Spinal cord (tissue), 10 donors: ENCODE data around the gene COL23A1. TPM values are rescaled to one million over a fixed set of nuclear protein-coding genes. Genes with fewer than 3 reads are reported as not detected.

Source experiments
- DNase-seq, 6 donors: peaks; one replicate each; pipeline versions ENCODE4 v3.0.0 to v3.0.0-alpha.2; 2013 to 2015; ENCODE audit warnings: low spot score in 6 of 6, low read depth in 4 of 6
- H3K27ac ChIP-seq: one replicate; pipeline ENCODE4 v1.5.1; 2013; ENCODE audit warnings: low read depth, low read length, control low read depth
- H3K27me3 ChIP-seq: one replicate; pipeline ENCODE4 v1.6.1; 2013; ENCODE audit warnings: low read length; ENCODE audit not compliant: control insufficient read depth, insufficient read depth
- H3K36me3 ChIP-seq: one replicate; pipeline ENCODE4 v1.6.1; 2013; ENCODE audit warnings: low read length; ENCODE audit not compliant: control insufficient read depth, insufficient read depth
- H3K4me1 ChIP-seq: one replicate; pipeline ENCODE4 v1.6.1; 2013; ENCODE audit warnings: low read length; ENCODE audit not compliant: control insufficient read depth, insufficient read depth
- H3K4me3 ChIP-seq: one replicate; pipeline ENCODE4 v1.5.1; 2013; ENCODE audit warnings: low read depth, low read length, control low read depth
- H3K9me3 ChIP-seq: one replicate; pipeline ENCODE4 v1.6.1; 2013; ENCODE audit warnings: low read length; ENCODE audit not compliant: control insufficient read depth, insufficient read depth
- WGBS: methylation state at CpG from one replicate; pipeline ENCODE4 v1.1.5; 2013; ENCODE audit warnings: missing lambda C conversion rate; ENCODE audit not compliant: insufficient coverage; 5-methylcytosine and 5-hydroxymethylcytosine counted together
- polyA plus RNA-seq, 2 donors: library from polyadenylated mRNA; unstranded; fragments of 120-200 nt; gene quantifications; one replicate each; pipeline ENCODE4 v1.2.1, GENCODE V29; 2013; ENCODE audit not compliant: insufficient read length in 2 of 2
- total RNA-seq, 2 donors: library from RNA; depleted of rRNA in 1 of 2; stranded (reverse); fragments of 120-200 nt in 1 of 2; fragments of >200 nt in 1 of 2; gene quantifications; one replicate each; pipeline versions ENCODE4 v1.2.3 to v1.2.4, GENCODE V29; 2013 to 2014
- donor health status: healthy.

The COL23A1 gene
- total and polyA plus RNA-seq, 4 donors, result 2.8 to 9.7 (median 8.0) TPM

GRCh38 chr5:178561746-178562264, 28.4 kb downstream of the COL23A1 start:
- Histone ChIP-seq H3K27me3 (no peaks in the 10 kb centered on the region), H3K4me1 (peaks cover 10% of the 10 kb centered on the region), H3K36me3 (no peaks in the 10 kb centered on the region), H3K4me3 (no peak overlapping the region), H3K27ac (no peak overlapping the region), H3K9me3 (no peaks in the 10 kb centered on the region)
- DNase-seq, result no peak
- 96% methylated on average over 20 of the region's 23 CpGs for WGBS

GRCh38 chr5:178560911-178561310, 29.3 kb downstream of the COL23A1 start:
- Histone ChIP-seq H3K27me3 (no peaks in the 10 kb centered on the region), H3K27ac (no peak overlapping the region), H3K36me3 (no peaks in the 10 kb centered on the region), H3K4me3 (no peak overlapping the region), H3K9me3 (no peaks in the 10 kb centered on the region), H3K4me1 (peaks cover 10% of the 10 kb centered on the region)
- DNase-seq, result no peak
- 45% methylated on average over 6 of the region's 7 CpGs for WGBS

- no peak for DNase-seq
- H3K27ac ChIP-seq, result no peak overlapping the region
- H3K36me3 ChIP-seq, result no peaks in the 10 kb centered on the region
- no peaks in the 10 kb centered on the region for H3K27me3 ChIP-seq
- 91% methylated on average over 10 of the region's 11 CpGs for WGBS
- no peaks in the 10 kb centered on the region for H3K9me3 ChIP-seq
- H3K4me3 ChIP-seq, result no peak overlapping the region
- H3K4me1 ChIP-seq, result peaks cover 12% of the 10 kb centered on the region
Measured at GRCh38 chr5:178557416-178557815, 32.8 kb downstream of the COL23A1 start.

DNA sequence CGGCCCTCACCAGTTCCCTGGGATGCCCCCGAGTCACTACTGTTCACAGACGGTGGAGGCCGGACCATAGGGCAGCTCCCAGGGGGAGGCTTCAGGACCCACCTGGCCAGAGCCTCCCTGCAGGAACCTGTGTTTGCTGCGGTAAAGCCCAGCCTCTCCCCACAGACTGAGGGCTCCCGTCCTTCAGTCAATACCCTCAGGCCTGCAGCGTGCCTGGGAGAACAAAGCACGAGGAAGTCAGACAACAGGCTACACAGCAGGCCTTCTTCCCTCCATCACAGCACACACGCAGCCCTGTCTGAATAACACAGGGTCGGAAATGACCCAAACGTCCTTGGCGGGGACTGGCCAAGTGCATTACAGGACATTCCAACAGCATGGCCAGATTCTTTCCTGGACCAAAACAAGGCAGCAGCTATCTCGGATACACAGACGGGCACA, 34.4 kb downstream of the COL23A1 start:
- WGBS, result 53% methylated on average over 14 of the region's 14 CpGs
- Histone ChIP-seq H3K9me3 (no peaks in the 10 kb centered on the region), H3K4me1 (peaks cover 2% of the 10 kb centered on the region), H3K27me3 (no peaks in the 10 kb centered on the region), H3K27ac (no peak overlapping the region), H3K4me3 (no peak overlapping the region), H3K36me3 (no peaks in the 10 kb centered on the region)
- no peak for DNase-seq

- Histone ChIP-seq H3K9me3 (no peaks in the 10 kb centered on the region), H3K4me1 (peaks cover 2% of the 10 kb centered on the region), H3K4me3 (no peak overlapping the region), H3K36me3 (no peaks in the 10 kb centered on the region), H3K27me3 (no peaks in the 10 kb centered on the region), H3K27ac (no peak overlapping the region)
- DNase-seq, result no peak
- 98% methylated on average over 6 of the region's 7 CpGs for WGBS
Measured at GRCh38 chr5:178555005-178555404, 35.2 kb downstream of the COL23A1 start.

- WGBS, result 95% methylated on average over 11 of the region's 11 CpGs
- Histone ChIP-seq H3K27me3 (no peaks in the 10 kb centered on the region), H3K36me3 (no peaks in the 10 kb centered on the region), H3K4me3 (no peak overlapping the region), H3K4me1 (peaks cover 2% of the 10 kb centered on the region), H3K9me3 (no peaks in the 10 kb centered on the region), H3K27ac (no peak overlapping the region)
- no peak for DNase-seq
Measured at GRCh38 chr5:178554311-178554710, 35.9 kb downstream of the COL23A1 start.

DNA sequence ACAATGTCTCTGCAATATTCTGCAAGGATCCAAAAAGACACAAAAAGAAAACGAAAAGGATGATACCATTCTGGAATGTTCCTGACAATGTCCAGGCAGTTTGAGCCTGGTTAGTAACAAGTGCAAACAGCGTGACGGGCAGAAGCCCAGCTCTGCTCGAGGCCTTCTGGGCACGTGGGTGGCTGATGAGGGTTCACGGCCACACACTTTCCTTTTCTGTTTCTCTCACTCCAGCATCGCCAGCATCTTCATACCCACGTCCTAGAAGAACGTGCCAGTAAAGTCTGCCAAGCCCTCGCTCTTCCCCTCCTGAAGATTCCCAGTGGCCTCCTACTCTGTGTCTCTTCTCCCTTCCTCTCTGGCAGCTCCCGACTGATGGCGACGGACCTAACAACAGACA, 36.7 kb downstream of the COL23A1 start:
- WGBS, result 74% methylated on average over 13 of the region's 13 CpGs
- Histone ChIP-seq H3K9me3 (no peaks in the 10 kb centered on the region), H3K4me3 (no peak overlapping the region), H3K27ac (no peak overlapping the region), H3K27me3 (no peaks in the 10 kb centered on the region), H3K4me1 (peaks cover 2% of the 10 kb centered on the region), H3K36me3 (no peaks in the 10 kb centered on the region)
- DNase-seq, result no peak

- Histone ChIP-seq H3K9me3 (no peaks in the 10 kb centered on the region), H3K36me3 (no peaks in the 10 kb centered on the region), H3K27me3 (no peaks in the 10 kb centered on the region), H3K4me1 (peaks cover 14% of the 10 kb centered on the region), H3K4me3 (no peak overlapping the region), H3K27ac (no peak overlapping the region)
- WGBS, result 86% methylated on average over 7 of the region's 7 CpGs
- no peak for DNase-seq
Measured at GRCh38 chr5:178551468-178551867, 38.7 kb downstream of the COL23A1 start.

- Histone ChIP-seq H3K4me1 (peaks cover 14% of the 10 kb centered on the region), H3K27ac (no peak overlapping the region), H3K27me3 (no peaks in the 10 kb centered on the region), H3K36me3 (no peaks in the 10 kb centered on the region), H3K9me3 (no peaks in the 10 kb centered on the region), H3K4me3 (no peak overlapping the region)
- peak in 2 of 6 donors; percentile 21 to 69 for DNase-seq
Measured at GRCh38 chr5:178551059-178551458, 39.1 kb downstream of the COL23A1 start.

- no peak for DNase-seq
- Histone ChIP-seq H3K36me3 (no peaks in the 10 kb centered on the region), H3K9me3 (no peaks in the 10 kb centered on the region), H3K27ac (no peak overlapping the region), H3K27me3 (no peaks in the 10 kb centered on the region), H3K4me3 (no peak overlapping the region), H3K4me1 (peaks cover 15% of the 10 kb centered on the region)
- 100% methylated on average over 6 of the region's 9 CpGs for WGBS
Measured at GRCh38 chr5:178548746-178549145, 41.4 kb downstream of the COL23A1 start.
